Measurements from ENCODE around the gene CXorf65. TPM values are rescaled to one million over a fixed set of nuclear protein-coding genes. Genes with fewer than 3 reads are reported as not detected.

CXorf65 gene
- total RNA-seq, 3 donors from 2014 or later (not counting 1 experiment from before 2014, with no cell fraction given) = 55.8 to 117 (median 92.8) TPM

DNA sequence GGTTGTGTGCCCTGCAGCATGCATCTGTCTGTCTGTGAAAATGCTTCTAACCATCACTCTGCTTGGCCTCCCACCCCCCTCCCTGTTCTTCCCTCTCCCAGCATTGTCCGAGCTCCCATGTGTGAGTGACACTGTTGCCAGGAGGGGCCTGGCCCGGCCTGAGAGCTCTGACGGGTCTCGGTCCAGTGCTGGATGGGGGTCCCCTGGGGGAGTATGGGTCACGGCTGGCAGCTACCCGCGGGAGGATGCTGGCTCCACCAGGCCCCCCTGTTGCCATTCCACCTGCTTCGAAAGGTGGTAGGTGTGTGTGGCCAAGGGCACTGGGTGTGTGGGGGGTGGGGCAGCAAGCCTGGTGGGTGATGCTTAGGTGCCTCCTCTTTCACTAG lies 41.7 kb upstream of the CXorf65 start:
- H3K4me1 ChIP-seq (ENCODE audit: control insufficient read depth, insufficient read depth, low read length) = peaks cover 12% of the 10 kb centered on the region
- no peak overlapping the region for H3K4me3 ChIP-seq (ENCODE audit: low read length)
- no peaks in the 10 kb centered on the region for H3K27me3 Mint-ChIP-seq (ENCODE audit: low read depth in 2 of 2)
- ATAC-seq = no peak
- H3K27ac ChIP-seq (ENCODE audit: low read length) = no peak overlapping the region
- TF ChIP-seq, protein P1, sequence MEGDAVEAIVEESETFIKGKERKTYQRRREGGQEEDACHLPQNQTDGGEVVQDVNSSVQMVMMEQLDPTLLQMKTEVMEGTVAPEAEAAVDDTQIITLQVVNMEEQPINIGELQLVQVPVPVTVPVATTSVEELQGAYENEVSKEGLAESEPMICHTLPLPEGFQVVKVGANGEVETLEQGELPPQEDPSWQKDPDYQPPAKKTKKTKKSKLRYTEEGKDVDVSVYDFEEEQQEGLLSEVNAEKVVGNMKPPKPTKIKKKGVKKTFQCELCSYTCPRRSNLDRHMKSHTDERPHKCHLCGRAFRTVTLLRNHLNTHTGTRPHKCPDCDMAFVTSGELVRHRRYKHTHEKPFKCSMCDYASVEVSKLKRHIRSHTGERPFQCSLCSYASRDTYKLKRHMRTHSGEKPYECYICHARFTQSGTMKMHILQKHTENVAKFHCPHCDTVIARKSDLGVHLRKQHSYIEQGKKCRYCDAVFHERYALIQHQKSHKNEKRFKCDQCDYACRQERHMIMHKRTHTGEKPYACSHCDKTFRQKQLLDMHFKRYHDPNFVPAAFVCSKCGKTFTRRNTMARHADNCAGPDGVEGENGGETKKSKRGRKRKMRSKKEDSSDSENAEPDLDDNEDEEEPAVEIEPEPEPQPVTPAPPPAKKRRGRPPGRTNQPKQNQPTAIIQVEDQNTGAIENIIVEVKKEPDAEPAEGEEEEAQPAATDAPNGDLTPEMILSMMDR (IDR thresholded peaks at IDR 0.05) = no peak
- 92% methylated on average over 7 of the region's 8 CpGs for WGBS (ENCODE audit: insufficient coverage)
- H3K36me3 ChIP-seq (ENCODE audit: control insufficient read depth, insufficient read depth, low read length) = no peaks in the 10 kb centered on the region
- H3K27me3 ChIP-seq (ENCODE audit: control insufficient read depth, insufficient read depth, low read length) = no peaks in the 10 kb centered on the region
- H3K9me3 ChIP-seq (ENCODE audit: control insufficient read depth, insufficient read depth, low read length) = no peaks in the 10 kb centered on the region
- H3K4me1 Mint-ChIP-seq = peaks cover 0 to 15% of the 10 kb centered on the region in 2 donors
- no peaks in the 10 kb centered on the region for H3K9me3 Mint-ChIP-seq
- no peaks in the 10 kb centered on the region for H3K36me3 Mint-ChIP-seq
- intact Hi-C loops (cut with micrococcal nuclease) = no loop called here
- H3K27ac Mint-ChIP-seq = no peak overlapping the region
- DNase-seq = no peak
- no peak overlapping the region for H3K4me3 Mint-ChIP-seq

DNA sequence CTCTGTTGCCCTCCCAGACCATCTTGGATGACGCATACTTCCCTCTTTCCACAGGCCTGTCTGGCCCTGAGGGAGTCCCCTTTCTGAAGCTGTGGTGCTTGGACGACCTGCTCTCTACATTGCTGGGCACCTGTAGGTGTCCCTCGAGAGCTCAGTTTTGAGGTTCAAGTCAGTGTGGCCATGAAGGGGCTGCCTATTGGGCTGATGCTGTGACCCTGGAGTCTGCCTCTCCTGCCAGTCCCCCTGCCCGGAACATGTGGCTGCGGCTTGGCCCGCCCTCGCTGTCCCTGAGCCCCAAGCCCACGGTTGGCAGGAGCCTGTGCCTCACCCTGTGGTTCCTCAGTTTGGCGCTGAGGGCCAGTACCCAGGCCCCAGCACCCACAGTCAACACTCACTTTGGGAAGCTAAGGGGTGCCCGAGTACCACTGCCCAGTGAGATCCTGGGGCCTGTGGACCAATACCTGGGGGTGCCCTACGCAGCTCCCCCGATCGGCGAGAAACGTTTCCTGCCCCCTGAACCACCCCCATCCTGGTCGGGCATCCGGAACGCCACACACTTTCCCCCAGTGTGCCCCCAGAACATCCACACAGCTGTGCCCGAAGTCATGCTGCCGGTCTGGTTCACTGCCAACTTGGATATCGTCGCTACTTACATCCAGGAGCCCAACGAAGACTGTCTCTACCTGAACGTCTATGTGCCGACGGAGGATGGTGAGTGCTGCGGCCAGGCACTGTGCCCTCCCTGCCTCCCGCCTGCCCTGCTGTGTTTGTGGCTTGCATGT lies 41.1 kb upstream of the CXorf65 start:
- peaks cover 12% of the 10 kb centered on the region for H3K4me1 ChIP-seq (ENCODE audit: control insufficient read depth, insufficient read depth, low read length)
- H3K9me3 ChIP-seq (ENCODE audit: control insufficient read depth, insufficient read depth, low read length) = no peaks in the 10 kb centered on the region
- no peaks in the 10 kb centered on the region for H3K36me3 ChIP-seq (ENCODE audit: control insufficient read depth, insufficient read depth, low read length)
- H3K4me3 ChIP-seq (ENCODE audit: low read length) = no peak overlapping the region
- no peaks in the 10 kb centered on the region for H3K36me3 Mint-ChIP-seq
- ATAC-seq = no peak
- peaks cover 0 to 15% of the 10 kb centered on the region in 2 donors for H3K4me1 Mint-ChIP-seq
- intact Hi-C loops (cut with micrococcal nuclease) = no loop called here
- TF ChIP-seq, protein P1 (IDR thresholded peaks at IDR 0.05) = no peak
- no peaks in the 10 kb centered on the region for H3K9me3 Mint-ChIP-seq
- 82% methylated on average over 28 of the region's 28 CpGs for WGBS (ENCODE audit: insufficient coverage)
- H3K27ac Mint-ChIP-seq = no peak overlapping the region
- H3K4me3 Mint-ChIP-seq = no peak overlapping the region
- H3K27ac ChIP-seq (ENCODE audit: low read length) = no peak overlapping the region
- H3K27me3 Mint-ChIP-seq (ENCODE audit: low read depth in 2 of 2) = no peaks in the 10 kb centered on the region
- DNase-seq = no peak
- no peaks in the 10 kb centered on the region for H3K27me3 ChIP-seq (ENCODE audit: control insufficient read depth, insufficient read depth, low read length)

- WGBS (ENCODE audit: insufficient coverage) = 58% methylated on average over 28 of the region's 28 CpGs
- Mint-ChIP-seq H3K4me1 (peaks cover 0 to 15% of the 10 kb centered on the region in 2 donors), H3K4me3 (peak within 1 kb of the TSS; percentile 40), H3K36me3 (no peaks in the 10 kb centered on the region), H3K9me3 (no peaks in the 10 kb centered on the region), H3K27me3 (ENCODE audit: low read depth in 2 of 2) (no peaks in the 10 kb centered on the region), H3K27ac (peak within 1 kb of the TSS in 1 of 2 donors; percentile 70)
- no peaks in the 10 kb centered on the region for H3K9me3 ChIP-seq (ENCODE audit: control insufficient read depth, insufficient read depth, low read length)
- H3K4me1 ChIP-seq (ENCODE audit: control insufficient read depth, insufficient read depth, low read length) = peaks cover 12% of the 10 kb centered on the region
- DNase-seq (no peak), ATAC-seq (no peak)
- no peak within 1 kb of the TSS for H3K4me3 ChIP-seq (ENCODE audit: low read length)
- intact Hi-C loops (cut with micrococcal nuclease) = no loop called here
- TF ChIP-seq, protein P1 (IDR thresholded peaks at IDR 0.05) = no peak
- H3K36me3 ChIP-seq (ENCODE audit: control insufficient read depth, insufficient read depth, low read length) = peaks cover 14% of the 10 kb centered on the region
- H3K27me3 ChIP-seq (ENCODE audit: control insufficient read depth, insufficient read depth, low read length) = no peaks in the 10 kb centered on the region
- H3K27ac ChIP-seq (ENCODE audit: low read length) = no peak within 1 kb of the TSS
Measured at GRCh38 chrX:71144651-71145050, 38.1 kb upstream of the CXorf65 start, which contains the start of gene NLGN3. TSS of gene NLGN3 (plus strand) at chrX:71144841. CDS start at chrX:71147750, 2,909 bp downstream.
